Measurements from ENCODE around the gene GDA. TPM values are rescaled to one million over a fixed set of nuclear protein-coding genes. Genes with fewer than 3 reads are reported as not detected.
"Not testable (repeated sequence)": the region's sequence is repeated elsewhere in the genome, so short reads cannot be mapped to it uniquely, and the experiment has no call there.

The GDA gene
- total RNA-seq, 1 donor from 2014 or later: 6.6 TPM

- DNase-seq (ENCODE audit: low spot score): no peak
Observed at GRCh38 chr9:72276429-72276828, 127.2 kb downstream of the GDA start.

GRCh38 chr9:72278959-72279358, 129.7 kb downstream of the GDA start:
- DNase-seq (ENCODE audit: low spot score): no peak

- peak; percentile 74 for DNase-seq (ENCODE audit: low spot score)
Observed at GRCh38 chr9:72280913-72281500, 131.8 kb downstream of the GDA start.

- no peak for DNase-seq (ENCODE audit: low spot score)
Observed at GRCh38 chr9:72289401-72289800, 140.2 kb downstream of the GDA start.

GRCh38 chr9:72290311-72290710, 141.1 kb downstream of the GDA start:
- no peak for DNase-seq (ENCODE audit: low spot score)

- DNase-seq (ENCODE audit: low spot score): not testable (repeated sequence)
Observed at GRCh38 chr9:72291576-72291975, 142.3 kb downstream of the GDA start.

GRCh38 chr9:72292256-72292682, 143.0 kb downstream of the GDA start:
- no peak for DNase-seq (ENCODE audit: low spot score)

- DNase-seq (ENCODE audit: low spot score): peak; percentile 55
Observed at GRCh38 chr9:72292874-72293607, 143.8 kb downstream of the GDA start.

GRCh38 chr9:72294936-72295335, 145.7 kb downstream of the GDA start:
- DNase-seq (ENCODE audit: low spot score): no peak

GRCh38 chr9:72297516-72297915, 148.3 kb downstream of the GDA start:
- DNase-seq (ENCODE audit: low spot score): no peak

GRCh38 chr9:72299017-72299603, 149.9 kb downstream of the GDA start:
- DNase-seq (ENCODE audit: low spot score): no peak

- no peak for DNase-seq (ENCODE audit: low spot score)
Observed at GRCh38 chr9:72300873-72301272, 151.6 kb downstream of the GDA start.

Other genes starting within 250 kb of the GDA start
- 22.3 TPM for gene ABHD17B, start 238.2 kb upstream of the GDA start, total RNA-seq
- 18.5 TPM for gene C9orf85, start 237.8 kb upstream of the GDA start, total RNA-seq
- gene C9orf57, start 88.8 kb upstream of the GDA start, total RNA-seq: not detected
- 282 TPM for gene ZFAND5, start 215.8 kb downstream of the GDA start, total RNA-seq

Measured in ureter (tissue), 1 donor.